Hippocampal formation (tissue), 2 donors: ENCODE data around the gene ANKS1B.
"Not testable (repeated sequence)": the region's sequence is repeated elsewhere in the genome, so short reads cannot be mapped to it uniquely, and the experiment has no call there.

Experiments used
- DNase-seq, 2 donors: peaks; one replicate each; lab custom pipeline; 2025; lab: John Stamatoyannopoulos, UW

The ANKS1B gene

DNA sequence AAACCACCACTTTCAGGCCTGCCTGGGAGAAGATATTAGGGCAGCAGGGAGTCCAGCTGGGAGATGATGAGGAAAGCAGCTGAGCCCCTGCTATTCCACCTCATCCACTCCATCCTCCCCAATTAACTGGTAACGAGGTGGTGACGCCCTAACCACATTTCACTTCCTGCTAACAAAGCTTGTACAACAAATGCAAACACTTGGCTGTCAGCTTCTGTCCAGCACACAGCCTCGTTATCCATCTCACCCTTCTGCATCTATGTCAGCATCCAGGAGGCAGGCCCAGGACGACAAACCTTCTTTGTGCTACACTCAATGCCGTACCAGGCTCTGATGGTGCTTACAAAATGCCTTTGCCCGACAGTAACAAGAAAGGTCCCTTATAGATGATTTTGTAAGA lies 1114.2 kb downstream of the ANKS1B start:
- peak; percentile 81 to 91 for DNase-seq

DNA sequence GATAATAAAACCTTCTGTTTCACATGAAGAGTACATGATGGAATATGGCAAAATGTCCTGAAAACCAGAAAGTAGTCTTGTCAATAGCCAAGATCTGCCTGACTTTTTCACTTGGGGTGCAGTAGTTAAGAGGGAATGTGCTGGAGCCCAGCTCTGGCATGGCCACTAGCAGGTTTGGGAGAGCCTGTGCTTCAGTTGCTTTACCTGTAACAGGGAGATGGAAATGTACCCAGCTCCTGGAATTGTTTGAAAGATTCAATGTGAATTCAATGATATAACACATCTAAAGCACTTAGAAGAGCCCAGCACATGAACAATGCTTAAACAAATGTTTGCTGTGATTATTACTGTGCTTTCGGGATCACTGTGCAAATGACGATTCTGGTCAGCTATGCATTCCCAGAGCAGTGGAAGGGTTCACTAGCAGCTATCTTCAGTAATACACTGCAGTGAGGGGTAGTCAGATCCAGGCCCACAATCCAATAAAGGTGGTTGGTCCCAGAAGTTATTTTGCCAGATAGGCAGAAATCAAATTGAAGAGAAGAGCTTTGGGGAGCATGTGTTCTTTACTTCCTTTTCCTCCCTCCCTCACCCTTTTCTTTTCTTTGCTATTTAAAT lies 1114.7 kb downstream of the ANKS1B start:
- no peak for DNase-seq

DNA sequence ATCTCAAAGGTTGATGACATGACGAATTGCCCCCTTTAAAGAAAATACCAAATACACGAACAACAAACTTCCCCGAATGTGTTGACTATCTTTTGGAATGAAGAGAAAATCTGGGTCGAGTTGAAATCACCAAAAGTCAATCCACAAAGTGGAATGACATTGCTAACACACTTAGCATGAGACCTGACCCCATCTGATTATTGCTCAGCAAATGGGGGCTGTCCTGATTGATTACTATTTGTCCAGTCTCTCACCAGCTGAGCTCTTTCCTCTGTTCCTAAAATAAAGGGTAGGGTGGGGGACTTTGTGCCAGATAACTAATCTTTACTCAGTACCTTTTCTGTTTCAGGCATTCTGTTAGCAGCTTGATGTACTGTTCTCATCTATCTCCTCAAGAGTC lies 1116.2 kb downstream of the ANKS1B start:
- no peak for DNase-seq

DNA sequence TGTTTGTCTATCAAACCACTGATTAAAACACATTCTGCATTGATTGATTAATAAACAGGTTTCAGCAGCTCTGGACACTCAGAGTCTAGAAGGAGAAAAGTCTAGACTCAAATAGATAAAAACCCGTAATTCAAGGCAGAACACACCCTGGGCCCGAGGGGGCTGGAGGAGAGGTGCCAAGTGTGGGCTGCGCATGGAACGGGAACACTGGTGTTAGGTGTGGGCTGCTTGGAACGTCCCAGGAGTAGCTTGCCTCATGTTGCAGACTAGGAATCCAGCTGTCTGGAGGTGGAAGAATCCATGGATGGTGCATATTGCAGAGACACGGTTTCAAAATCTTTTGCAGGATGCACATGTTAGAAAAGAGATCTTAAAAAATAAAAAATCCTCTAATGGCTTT lies 1116.7 kb downstream of the ANKS1B start:
- no peak for DNase-seq

DNA sequence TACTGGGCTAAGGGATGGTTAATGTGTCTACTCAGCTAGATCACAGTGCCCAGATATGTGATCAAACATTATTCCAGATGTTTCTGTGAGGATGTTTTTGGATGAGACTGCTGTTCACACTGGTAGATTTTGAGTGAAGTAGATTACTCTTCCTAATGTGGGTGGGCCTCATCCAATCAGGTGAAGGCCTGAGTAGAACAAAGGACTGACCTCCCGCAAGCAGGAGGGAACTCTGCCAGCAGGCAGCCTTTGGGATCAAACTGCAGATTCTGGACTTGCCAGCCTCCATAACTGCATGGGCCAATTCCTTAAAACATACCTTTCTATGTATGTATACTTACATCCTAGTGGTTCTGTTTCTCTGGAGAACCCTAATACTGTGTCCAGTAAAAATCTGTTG lies 1120.4 kb downstream of the ANKS1B start:
- DNase-seq: no peak

DNA sequence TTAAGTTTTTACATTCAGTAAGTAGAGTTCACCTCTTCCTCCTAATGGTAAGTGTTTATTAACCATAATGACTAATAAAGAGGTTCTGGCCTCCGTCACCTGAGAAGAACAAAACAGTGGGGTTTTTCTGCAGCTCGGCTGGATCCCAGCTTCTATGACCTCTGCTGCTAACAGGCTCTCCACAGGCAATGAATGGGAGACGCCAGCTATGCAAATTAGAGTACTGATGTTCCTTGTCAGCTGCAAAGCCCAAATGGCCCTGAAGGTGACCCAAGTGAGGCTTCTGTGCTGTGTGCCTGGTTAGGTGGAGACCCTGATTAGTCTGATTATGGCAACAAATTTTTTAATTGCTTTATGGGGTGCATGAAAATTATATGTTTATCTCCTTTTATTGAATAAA lies 1121.6 kb downstream of the ANKS1B start:
- DNase-seq: no peak

DNA sequence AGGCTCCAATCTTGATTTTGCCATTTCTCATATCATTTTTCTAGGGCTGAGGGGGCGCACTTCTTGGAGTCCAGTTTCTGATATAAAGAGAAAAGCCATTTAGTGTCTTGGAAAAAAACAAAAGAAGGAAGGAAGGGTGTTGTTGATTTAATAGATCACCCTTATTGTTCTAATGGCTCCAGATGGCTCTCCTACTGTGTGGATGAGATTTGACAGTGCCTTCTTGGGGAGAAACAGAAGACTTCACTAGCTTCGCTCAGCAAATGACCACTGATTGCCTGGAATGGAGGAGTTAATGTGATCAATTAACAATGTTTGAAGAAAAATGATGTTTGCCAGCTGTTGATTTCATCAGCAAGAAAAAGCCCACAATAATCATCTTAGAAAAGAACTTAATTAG lies 1123.5 kb downstream of the ANKS1B start:
- DNase-seq: no peak

DNA sequence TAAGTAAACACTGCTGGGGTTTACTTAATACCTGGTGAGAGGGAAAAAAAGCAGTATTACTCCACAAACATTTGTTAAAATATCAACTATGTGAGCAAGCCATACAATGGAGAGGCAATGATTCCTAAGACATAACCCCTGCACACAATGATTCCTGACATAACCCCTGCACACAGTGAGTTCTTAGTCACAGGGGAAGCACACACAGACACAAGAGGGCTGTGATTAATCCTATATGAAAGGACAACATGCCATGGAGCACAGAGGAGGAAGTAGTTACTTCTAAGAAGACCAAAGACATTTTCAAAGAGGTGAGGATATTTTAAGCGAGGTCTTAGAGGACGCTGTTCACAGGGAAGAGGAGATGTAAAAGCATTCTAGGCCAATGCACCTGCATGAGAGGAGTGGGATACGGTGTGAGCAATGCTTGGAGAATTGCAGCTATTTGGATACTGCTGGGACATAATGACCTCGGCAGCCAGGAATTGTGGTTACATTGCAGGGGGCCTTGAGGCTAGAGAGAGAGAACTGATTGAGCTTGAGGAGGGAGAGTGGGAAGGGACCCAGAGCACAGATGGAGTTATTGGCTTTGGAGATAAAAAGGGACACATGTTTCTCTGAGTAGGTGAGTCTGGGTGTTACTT lies 1127.7 kb downstream of the ANKS1B start:
- no peak for DNase-seq

DNA sequence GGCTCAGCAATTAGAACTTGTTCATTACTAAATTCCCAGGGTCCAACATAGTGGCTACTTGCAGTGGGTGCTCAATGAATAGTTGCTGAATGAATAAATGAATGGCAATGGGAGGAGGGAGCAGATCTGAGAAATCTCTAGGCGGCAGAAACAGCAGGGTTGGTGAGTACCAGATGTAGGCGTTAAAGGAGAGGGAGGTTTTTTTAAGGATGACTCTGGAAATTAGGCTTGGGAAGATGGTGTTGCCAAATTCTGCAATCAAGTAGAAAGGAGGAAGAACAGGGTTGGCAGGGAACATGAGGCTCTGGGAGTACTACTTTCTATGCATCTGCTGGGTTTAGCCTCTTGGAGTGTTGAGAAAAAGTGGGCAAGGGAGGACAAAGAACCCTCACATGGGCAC lies 1132.6 kb downstream of the ANKS1B start:
- DNase-seq: peak in 1 of 2 donors; percentile 41

DNA sequence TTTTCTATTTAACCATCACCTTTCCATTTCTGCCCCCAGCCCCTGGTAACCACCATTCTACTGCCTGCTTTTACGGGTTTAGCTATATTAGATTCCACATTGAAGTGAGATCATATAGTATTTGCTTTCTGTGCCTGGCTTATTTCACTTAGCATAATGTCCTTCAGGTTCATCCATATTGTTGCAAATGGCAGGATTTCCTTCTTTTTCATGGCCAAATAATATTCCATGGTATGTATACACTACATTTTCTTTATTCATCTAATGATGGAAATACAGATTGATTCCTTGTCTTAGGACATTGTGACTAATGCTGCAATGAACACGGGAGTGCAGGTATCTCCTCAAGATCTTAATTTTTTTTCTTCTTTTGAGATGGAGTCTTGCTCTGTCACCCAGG lies 1137.5 kb downstream of the ANKS1B start:
- DNase-seq: no peak

DNA sequence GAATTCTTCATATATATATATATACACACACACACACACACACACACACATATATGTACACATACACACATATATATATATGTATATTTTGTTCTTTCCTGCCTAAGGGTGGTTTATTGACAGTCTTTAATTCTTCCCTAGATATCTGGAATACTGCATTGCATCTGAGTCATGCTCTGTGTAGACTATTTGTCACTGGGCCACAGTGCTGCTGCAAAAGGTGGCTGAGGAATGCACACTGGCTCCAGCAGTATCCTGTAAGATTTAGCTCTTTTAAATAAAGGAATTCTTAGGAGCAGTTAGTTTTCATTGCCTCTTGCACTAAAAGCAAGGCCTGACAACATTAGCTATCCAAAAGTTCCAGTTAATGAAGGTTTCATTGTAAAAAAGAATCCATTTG lies 1138.8 kb downstream of the ANKS1B start:
- no peak for DNase-seq

DNA sequence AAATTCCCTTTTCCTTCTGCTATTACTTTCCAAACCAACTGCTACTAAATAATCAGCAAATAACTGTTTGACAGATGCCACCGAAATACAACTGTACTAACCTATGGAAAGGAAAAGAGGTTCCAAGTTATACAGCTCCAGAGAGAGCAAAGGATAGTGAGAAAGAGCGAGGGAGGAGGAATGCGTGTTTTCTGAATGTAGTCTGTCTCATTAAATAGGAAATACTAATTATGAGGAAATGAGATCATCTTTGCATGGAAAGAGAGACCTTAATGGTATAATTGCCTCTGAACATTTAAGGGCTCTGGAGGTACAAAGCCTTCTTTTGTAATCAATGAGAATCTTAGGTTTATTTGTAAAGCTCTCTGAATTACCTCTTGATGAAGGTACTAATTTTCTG lies 1144.4 kb downstream of the ANKS1B start:
- DNase-seq: no peak

DNA sequence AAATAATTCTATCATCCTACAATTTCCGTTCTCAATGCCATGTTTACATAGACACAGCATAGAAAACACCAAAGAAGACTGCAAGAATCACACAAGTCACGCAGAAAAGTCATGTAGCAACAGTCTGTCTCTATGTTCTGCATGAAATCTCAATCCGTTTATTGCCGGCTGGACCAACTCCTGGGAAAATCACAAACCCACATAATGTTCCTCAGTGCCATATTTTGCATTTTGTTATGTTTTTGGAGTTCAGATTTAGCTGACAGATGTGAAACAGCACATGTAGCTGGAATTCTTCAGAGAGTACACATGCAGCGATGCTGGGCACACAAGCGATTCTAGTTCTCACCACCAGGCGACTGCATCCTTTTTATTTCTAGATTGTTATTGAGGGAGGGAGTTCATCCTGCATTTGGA lies 1146.5 kb downstream of the ANKS1B start:
- peak; percentile 17 to 72 for DNase-seq

DNA sequence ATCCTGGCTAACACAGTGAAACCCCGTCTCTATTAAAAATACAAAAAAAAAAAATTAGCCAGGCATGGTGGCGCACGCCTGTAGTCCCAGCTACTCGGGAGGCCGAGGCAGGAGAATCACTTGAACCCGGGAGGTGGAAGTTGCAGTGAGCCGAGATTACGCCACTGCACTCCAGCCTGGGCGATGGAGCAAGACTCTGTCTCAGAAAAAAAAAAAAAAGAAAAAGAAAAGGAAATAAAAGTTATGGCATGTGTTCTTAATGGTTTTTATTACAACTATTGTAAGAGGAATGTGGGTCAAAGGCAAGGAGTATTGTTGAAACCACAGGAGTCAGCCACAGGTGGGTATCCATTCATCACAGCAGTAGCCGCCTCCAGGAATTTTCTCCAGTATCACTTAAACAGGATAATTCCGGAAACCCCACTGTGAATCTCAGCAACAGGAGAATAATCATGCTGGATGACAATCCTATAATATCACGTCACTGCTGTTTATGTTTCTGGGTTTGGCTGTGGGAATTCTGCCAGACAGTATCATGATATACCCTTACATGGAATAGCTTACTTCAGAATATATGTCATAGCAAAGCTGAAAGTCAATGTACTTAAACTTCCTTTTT lies 1147.5 kb downstream of the ANKS1B start:
- not testable (repeated sequence) for DNase-seq

DNA sequence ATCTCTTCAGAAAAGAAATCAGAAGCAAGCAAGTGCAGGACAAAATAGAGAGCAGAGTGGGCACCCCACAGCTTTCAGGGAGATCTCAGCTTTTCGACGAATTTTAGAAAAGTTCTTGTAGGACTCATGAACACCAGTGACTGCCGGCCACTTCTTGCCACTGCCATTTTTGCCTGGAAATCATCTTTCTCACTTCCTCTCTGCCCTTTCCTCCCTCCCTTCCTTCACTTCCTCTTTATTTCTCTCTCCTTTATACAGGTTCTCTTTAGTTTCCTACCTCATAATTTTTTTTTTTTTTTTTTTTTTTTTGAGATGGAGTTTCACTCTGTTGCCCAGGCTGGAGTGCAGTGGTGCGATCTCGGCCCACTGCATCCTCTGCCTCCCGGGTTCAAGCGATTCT lies 1154.1 kb downstream of the ANKS1B start:
- no peak for DNase-seq

DNA sequence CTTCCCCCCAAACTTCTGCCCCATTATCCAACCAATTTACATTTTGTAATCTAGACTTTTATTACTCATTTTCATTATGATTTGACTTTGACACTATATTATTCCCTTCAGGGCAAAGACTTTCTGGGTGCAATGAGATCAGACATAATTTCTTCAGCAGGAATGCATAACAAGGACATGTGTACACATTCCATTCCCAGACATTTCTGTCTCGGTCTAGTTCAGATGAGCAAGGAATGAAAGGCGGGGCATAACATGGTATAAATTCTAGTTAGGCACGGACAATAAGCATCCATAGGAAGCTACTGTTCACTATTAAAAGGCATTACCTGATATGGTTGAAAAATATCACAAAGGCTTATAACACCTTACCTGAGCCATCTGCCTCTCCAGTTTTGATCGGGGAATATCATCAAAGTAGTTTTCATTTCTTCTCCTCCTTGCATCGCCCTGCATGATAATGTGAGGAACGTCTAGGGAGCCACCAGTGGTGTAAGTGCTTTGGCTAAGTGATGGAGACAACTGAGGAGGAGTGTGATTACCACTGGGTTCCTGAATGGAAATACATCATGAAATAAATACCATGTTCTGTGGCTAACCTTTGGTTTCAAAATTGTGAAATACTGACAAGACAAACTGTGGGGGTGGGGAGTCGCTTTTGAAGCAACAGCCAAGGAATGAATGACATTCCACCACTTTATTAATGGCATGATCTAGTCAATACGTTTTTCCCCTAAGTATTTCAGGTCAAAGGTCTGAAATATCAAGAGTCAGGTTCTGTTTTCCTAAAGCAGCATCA lies 1155.7 kb downstream of the ANKS1B start:
- no peak for DNase-seq

DNA sequence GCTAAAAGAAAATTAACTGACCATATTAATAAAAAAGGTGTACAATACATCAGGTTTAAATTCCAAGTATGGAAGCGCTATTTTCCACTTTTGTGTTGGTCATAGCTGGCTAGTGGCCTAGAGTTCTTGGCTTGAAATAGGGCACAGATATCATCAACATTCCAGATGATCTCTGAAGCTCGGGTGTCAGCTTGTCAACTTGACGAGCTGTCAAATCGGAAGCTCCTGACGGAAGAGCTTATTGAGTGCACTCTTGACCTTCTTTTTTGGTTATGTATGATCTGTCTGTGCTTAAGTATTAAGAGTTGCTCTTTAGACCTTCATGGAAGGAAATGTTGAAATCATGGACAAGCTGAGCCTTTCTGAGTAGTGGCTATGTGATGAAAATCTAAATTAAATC lies 1161.7 kb downstream of the ANKS1B start:
- DNase-seq: no peak

DNA sequence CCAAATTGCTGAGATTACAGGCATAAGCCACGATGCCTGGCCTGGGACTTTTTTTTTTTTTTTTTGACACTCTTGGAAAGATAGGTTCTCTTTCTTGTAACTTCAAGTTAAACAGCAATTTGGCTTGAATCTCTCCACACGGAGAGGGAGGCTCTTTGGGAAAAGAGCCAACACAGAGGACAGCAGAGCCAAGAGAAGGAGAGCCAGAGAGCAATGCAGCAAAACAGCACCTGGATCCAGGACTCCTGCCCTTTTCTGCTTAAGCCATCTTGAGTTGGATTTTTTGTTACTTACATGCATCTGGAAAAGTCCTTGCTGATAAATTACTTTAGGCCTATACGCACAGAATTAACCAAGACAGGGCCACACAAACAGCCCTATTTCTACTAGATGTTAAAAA lies 1162.9 kb downstream of the ANKS1B start:
- no peak for DNase-seq

DNA sequence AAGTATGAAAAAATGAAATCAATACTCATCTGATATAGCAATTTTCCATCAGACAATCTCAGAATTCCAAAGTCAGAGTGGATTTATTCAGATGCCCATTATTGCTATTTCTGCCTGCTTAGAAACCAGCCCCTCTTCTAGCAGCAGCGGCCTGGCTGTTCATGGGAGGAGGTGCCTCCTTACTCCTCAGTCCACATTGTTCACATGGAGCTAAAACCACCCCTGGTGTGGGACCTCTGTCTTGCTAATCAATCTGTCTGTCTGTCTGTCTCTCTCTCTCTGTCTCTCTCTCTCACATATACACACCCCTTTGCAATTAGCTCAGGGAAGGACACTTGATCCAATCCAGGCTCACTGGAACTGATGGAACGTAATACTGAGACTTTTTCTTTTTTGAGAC lies 1163.5 kb downstream of the ANKS1B start:
- DNase-seq: no peak

DNA sequence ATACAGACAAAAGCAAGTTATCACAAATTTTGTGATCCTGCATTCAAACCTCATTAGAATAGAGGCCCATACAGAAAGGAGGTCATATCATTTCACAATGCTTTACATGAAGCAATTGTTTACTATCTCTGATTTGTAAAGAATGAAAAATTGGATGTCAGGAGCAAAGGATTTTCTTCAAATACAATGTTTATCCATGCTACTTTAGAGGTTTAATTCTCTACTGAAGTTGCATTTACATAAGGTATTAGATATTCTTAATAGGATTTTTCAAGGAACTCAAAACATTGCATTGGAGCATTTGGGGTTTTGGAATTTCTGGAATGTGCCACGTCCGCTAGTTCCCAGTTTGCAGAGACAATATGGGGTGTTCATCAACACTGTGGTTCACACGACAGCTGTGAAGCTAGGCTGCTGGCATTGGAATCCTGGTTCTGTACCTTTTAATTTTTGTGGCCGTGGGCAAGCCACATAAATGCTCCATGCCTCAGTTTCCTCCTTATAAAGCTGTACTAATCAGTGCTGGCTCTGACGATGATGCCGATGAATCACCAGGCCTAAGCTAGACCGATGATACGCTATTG lies 1164.8 kb downstream of the ANKS1B start:
- no peak for DNase-seq

DNA sequence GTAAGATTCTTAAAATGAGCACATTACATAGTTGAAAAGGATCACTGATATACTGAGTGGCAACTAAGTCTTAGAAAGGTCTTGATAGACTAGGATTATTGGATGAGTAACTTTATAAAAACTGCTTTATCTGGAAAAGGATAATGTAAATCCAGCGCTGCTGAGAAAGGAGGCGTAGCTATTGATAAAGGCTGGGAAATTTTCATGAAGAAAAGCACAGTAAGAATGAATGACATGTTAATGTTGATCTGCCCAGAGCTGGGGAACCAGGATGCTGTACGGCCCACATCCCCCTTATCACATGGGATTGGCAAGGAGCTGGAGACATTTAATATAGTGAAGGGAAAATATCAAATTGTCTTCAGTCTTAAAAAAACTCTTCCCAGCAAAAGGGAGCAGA lies 1165.7 kb downstream of the ANKS1B start:
- DNase-seq: no peak

DNA sequence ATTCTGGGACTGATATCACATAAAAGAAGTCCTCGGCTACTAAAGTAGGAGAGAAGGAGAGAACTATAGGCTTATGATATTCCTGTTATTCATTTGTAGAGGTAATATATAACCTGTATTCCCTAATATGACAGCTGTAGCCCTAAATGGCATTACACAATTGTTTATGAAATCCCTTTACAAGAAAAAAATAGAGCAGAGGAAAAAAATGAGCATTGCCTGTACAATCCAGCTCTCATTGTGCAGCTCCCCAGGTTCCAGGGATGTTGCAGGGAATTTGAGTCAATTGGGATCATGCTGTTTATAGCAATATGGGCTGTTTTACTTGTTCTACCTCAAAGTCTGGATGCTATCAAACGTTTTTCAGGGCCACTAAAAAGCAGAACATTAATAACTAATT lies 1166.5 kb downstream of the ANKS1B start:
- no peak for DNase-seq
